WTC11 (cell line): Measurements from ENCODE around the gene NALCN. TPM values are rescaled to one million over a fixed set of nuclear protein-coding genes. Genes with fewer than 3 reads are reported as not detected.

Experiments
- ATAC-seq: fragments of 200-7000 bp; cut with Tn5 transposase; 2 replicates; pipeline ENCODE4 v1.10.0; 2021; ENCODE audit warnings: mild to moderate bottlenecking, moderate library complexity
- CTCF ChIA-PET: fragments of 300-600 bp; sonication (Branson Sonifier 250); formaldehyde crosslinking; loops from one replicate; lab custom pipeline; 2021; ENCODE audit warnings: antibody characterized with exemption; lab: Charles Lee
- POLR2A ChIA-PET: fragments of 350-600 bp; sonication (Branson Sonifier 250); formaldehyde crosslinking; loops from one replicate; lab custom pipeline; 2021; ENCODE audit warnings: antibody characterized with exemption; lab: Charles Lee
- DNase-seq: peaks from one replicate; pipeline ENCODE4 v3.0.0; 2021; ENCODE audit warnings: low spot score
- H3K27ac Mint-ChIP-seq: 2 replicates; pipeline ENCODE4 v1.8.0; 2021; ENCODE audit warnings: mixed read lengths
- H3K27me3 Mint-ChIP-seq: 2 replicates; pipeline ENCODE4 v1.8.0; 2021; ENCODE audit warnings: low read depth, mild to moderate bottlenecking, moderate library complexity, mixed read lengths
- H3K36me3 Mint-ChIP-seq: 2 replicates; pipeline ENCODE4 v1.8.0; 2021; ENCODE audit warnings: mixed read lengths
- H3K4me1 Mint-ChIP-seq: 2 replicates; pipeline ENCODE4 v1.8.0; 2022; ENCODE audit warnings: mixed read lengths
- H3K4me3 Mint-ChIP-seq: 2 replicates; pipeline ENCODE4 v1.8.0; 2021; ENCODE audit warnings: mild to moderate bottlenecking, moderate library complexity, mixed read lengths
- H3K9me3 Mint-ChIP-seq: 2 replicates; pipeline ENCODE4 v1.8.0; 2021; ENCODE audit warnings: mixed read lengths
- ATF2 ChIP-seq: sonication (generic); formaldehyde crosslinking; IDR thresholded peaks from 2 replicates; pipeline ENCODE4 v1.8.1; 2022; ENCODE audit warnings: low read depth, missing genetic modification reagents, borderline replicate concordance
- CDX4 ChIP-seq: fragments of 250-450 bp; sonication (Bioruptor Pico); IDR thresholded peaks from 2 replicates; pipeline ENCODE4 v1.9.0; 2021; ENCODE audit warnings: moderate library complexity, mild to moderate bottlenecking, inconsistent platforms, borderline replicate concordance
- E2F1 ChIP-seq: sonication (generic); formaldehyde crosslinking; IDR thresholded peaks from 2 replicates; pipeline ENCODE4 v1.8.0; 2022; ENCODE audit warnings: mild to moderate bottlenecking, missing genetic modification reagents
- ESRRA ChIP-seq: sonication (generic); formaldehyde crosslinking; IDR thresholded peaks from 2 replicates; pipeline ENCODE4 v1.8.1; 2022; ENCODE audit warnings: mild to moderate bottlenecking, missing genetic modification reagents, borderline replicate concordance
- FOXP4 ChIP-seq: sonication (generic); formaldehyde crosslinking; IDR thresholded peaks from 2 replicates; pipeline ENCODE4 v1.8.0; 2022; ENCODE audit warnings: mild to moderate bottlenecking, missing genetic modification reagents
- GABPB1 ChIP-seq: sonication (generic); formaldehyde crosslinking; IDR thresholded peaks from 2 replicates; pipeline ENCODE4 v1.8.1; 2023; ENCODE audit warnings: mild to moderate bottlenecking, missing genetic modification reagents
- IRF2 ChIP-seq: sonication (generic); formaldehyde crosslinking; IDR thresholded peaks from 2 replicates; pipeline ENCODE4 v1.8.0; 2022; ENCODE audit warnings: low read depth, missing genetic modification reagents, borderline replicate concordance
- NR3C1 ChIP-seq: sonication (generic); formaldehyde crosslinking; conservative IDR thresholded peaks from 2 replicates; pipeline ENCODE4 v1.8.1; 2023; ENCODE audit warnings: low read depth, mild to moderate bottlenecking, missing genetic modification reagents
- SMAD3 ChIP-seq: sonication (generic); formaldehyde crosslinking; IDR thresholded peaks from 2 replicates; pipeline ENCODE4 v1.8.0; 2022; ENCODE audit warnings: missing genetic modification reagents, mild to moderate bottlenecking, borderline replicate concordance
- SOX15 ChIP-seq: fragments of 250-450 bp; sonication (Bioruptor Pico); IDR thresholded peaks from 2 replicates; pipeline ENCODE4 v1.9.0; 2021; ENCODE audit warnings: mild to moderate bottlenecking
- SP1 ChIP-seq: sonication (generic); formaldehyde crosslinking; conservative IDR thresholded peaks from 2 replicates; pipeline ENCODE4 v1.8.1; 2022; ENCODE audit warnings: missing genetic modification reagents
- TEAD4 ChIP-seq: sonication (generic); formaldehyde crosslinking; IDR thresholded peaks from 2 replicates; pipeline ENCODE4 v1.8.0; 2022; ENCODE audit warnings: mild to moderate bottlenecking, missing genetic modification reagents
- ZNF219 ChIP-seq: sonication (generic); formaldehyde crosslinking; IDR thresholded peaks from 2 replicates; pipeline ENCODE4 v1.8.0; 2023; ENCODE audit warnings: missing genetic modification reagents, mild to moderate bottlenecking, borderline replicate concordance
- ZNF263 ChIP-seq: sonication (generic); formaldehyde crosslinking; IDR thresholded peaks from 2 replicates; pipeline ENCODE4 v1.8.1; 2022; ENCODE audit warnings: low read depth, mild to moderate bottlenecking, moderate library complexity, missing genetic modification reagents
- ZNF416 ChIP-seq: fragments of 250-450 bp; sonication (Bioruptor Pico); IDR thresholded peaks from 2 replicates; pipeline ENCODE4 v1.9.0; 2021; ENCODE audit warnings: mild to moderate bottlenecking, inconsistent platforms
- ZNF423 ChIP-seq: fragments of 250-450 bp; sonication (Bioruptor Pico); IDR thresholded peaks from 2 replicates; pipeline ENCODE4 v2.1.2; 2022; ENCODE audit warnings: mild to moderate bottlenecking, moderate library complexity
- ZSCAN18 ChIP-seq: fragments of 250-450 bp; sonication (Bioruptor Pico); IDR thresholded peaks from 2 replicates; pipeline ENCODE4 v2.1.2; 2022; ENCODE audit warnings: mild to moderate bottlenecking, moderate library complexity
- total RNA-seq: library from RNA; stranded (reverse); gene quantifications from 3 replicates; pipeline ENCODE4 v1.2.3, GENCODE V29; 2021

NALCN gene
- total RNA-seq, 1 experiment from 2014 or later: 0.33 TPM

GRCh38 chr13:101205408-101205807 is 210.9 kb downstream of the NALCN start:
- Mint-ChIP-seq H3K4me3 (no peak overlapping the region), H3K36me3 (peaks cover 8% of the 10 kb centered on the region; the same call in 1 of the 2 replicates), H3K27me3 (no peaks in the 10 kb centered on the region; the same call in 1 of the 2 replicates), H3K27ac (no peak overlapping the region), H3K4me1 (peaks cover 2% of the 10 kb centered on the region; the same call in 1 of the 2 replicates), H3K9me3 (peaks cover 17% of the 10 kb centered on the region)
- ChIA-PET CTCF (no interaction called here), POLR2A (no interaction called here)
- ATAC-seq (no peak), DNase-seq (no peak)
- no peak for TF ChIP-seq ZNF263
- no peak for TF ChIP-seq ZSCAN18
- no peak for TF ChIP-seq ESRRA (CRISPR knock-in tag)
- TF ChIP-seq FOXP4 (CRISPR knock-in tag): no peak
- TF ChIP-seq SOX15 (CRISPR knock-in tag): no peak
- TF ChIP-seq GABPB1 (CRISPR knock-in tag): no peak

- TF ChIP-seq ZNF263: no peak
- no peak for TF ChIP-seq SMAD3 (CRISPR knock-in tag)
- TF ChIP-seq NR3C1: no peak
- TF ChIP-seq TEAD4: no peak
- no peak for TF ChIP-seq ATF2 (CRISPR knock-in tag)
- no peak for TF ChIP-seq ZNF219 (CRISPR knock-in tag)
- TF ChIP-seq ZNF423: no peak
- TF ChIP-seq IRF2 (CRISPR knock-in tag): no peak
- no peak for TF ChIP-seq E2F1
- H3K27me3 Mint-ChIP-seq: no peaks in the 10 kb centered on the region; the same call in 1 of the 2 replicates
- ATAC-seq (no peak), DNase-seq (no peak)
- H3K4me3 Mint-ChIP-seq: no peak overlapping the region
- H3K36me3 Mint-ChIP-seq: peaks cover 8% of the 10 kb centered on the region; the same call in 1 of the 2 replicates
- H3K27ac Mint-ChIP-seq: no peak overlapping the region
- H3K4me1 Mint-ChIP-seq: peaks cover 2% of the 10 kb centered on the region; the same call in 1 of the 2 replicates
- CTCF ChIA-PET: no interaction called here
- POLR2A ChIA-PET: no interaction called here
- H3K9me3 Mint-ChIP-seq: peaks cover 17% of the 10 kb centered on the region
Measured at GRCh38 chr13:101204270-101205020, 211.9 kb downstream of the NALCN start.

- H3K36me3 Mint-ChIP-seq: peaks cover 4% of the 10 kb centered on the region; the same call in 1 of the 2 replicates
Measured at GRCh38 chr13:101202590-101202989, 213.7 kb downstream of the NALCN start.

More at GRCh38 chr13:101202590-101202989, 213.7 kb downstream of the NALCN start:
- TF ChIP-seq CDX4 (CRISPR knock-in tag): no peak
- TF ChIP-seq ZNF416: no peak
- TF ChIP-seq SP1 (CRISPR knock-in tag): 0 out of 2 replicates have a peak, but pooled peaks have one; percentile 19
- TF ChIP-seq ZSCAN18: no peak
- no peak overlapping the region for H3K4me3 Mint-ChIP-seq
- ATAC-seq (peak; percentile 100), DNase-seq (peak; percentile 42)
- H3K4me1 Mint-ChIP-seq: peaks cover 2% of the 10 kb centered on the region; the same call in 1 of the 2 replicates
- CTCF ChIA-PET: interaction anchor here (0.6 to 1.3 kb wide), 15 partner anchors 9 to 303 kb away, joined by 3 to 15 read pairs (median 4); no protein-coding TSS in a partner anchor
- H3K9me3 Mint-ChIP-seq: peaks cover 8% of the 10 kb centered on the region
- no peaks in the 10 kb centered on the region; the same call in 1 of the 2 replicates for H3K27me3 Mint-ChIP-seq
- H3K27ac Mint-ChIP-seq: no peak overlapping the region; the same call in 1 of the 2 replicates
- POLR2A ChIA-PET: interaction anchor here (0.7 kb wide), 1 partner anchor 414 kb away, joined by 3 read pairs; no protein-coding TSS in a partner anchor
